Parathyroid adenoma (tissue), 2 donors: ENCODE measurements around the gene NEK6.

ENCODE experiments used
- H2AFZ ChIP-seq: fragments of 300-600 bp; sonication (generic); one replicate; pipeline ENCODE4 v1.7.0; 2017; ENCODE audit warnings: antibody characterized with exemption, mild to moderate bottlenecking
- H3K27ac ChIP-seq: fragments of 300-600 bp; sonication (generic); one replicate; pipeline ENCODE4 v1.7.0; 2017
- H3K27me3 ChIP-seq: fragments of 300-600 bp; sonication (generic); one replicate; pipeline ENCODE4 v1.7.0; 2017; ENCODE audit warnings: low read length; ENCODE audit not compliant: control insufficient read depth, insufficient read depth
- H3K36me3 ChIP-seq: fragments of 300-600 bp; sonication (generic); one replicate; pipeline ENCODE4 v1.7.0; 2017; ENCODE audit warnings: low read length; ENCODE audit not compliant: control insufficient read depth, insufficient read depth
- H3K4me1 ChIP-seq: fragments of 300-600 bp; sonication (generic); one replicate; pipeline ENCODE4 v1.7.0; 2017; ENCODE audit warnings: control low read depth
- H3K4me2 ChIP-seq: fragments of 300-600 bp; sonication (generic); one replicate; pipeline ENCODE4 v1.7.0; 2017; ENCODE audit warnings: low read length
- H3K4me3 ChIP-seq: fragments of 300-600 bp; sonication (generic); one replicate; pipeline ENCODE4 v1.7.0; 2017; ENCODE audit warnings: low read depth, low read length
- H3K79me2 ChIP-seq: fragments of 300-600 bp; sonication (generic); one replicate; pipeline ENCODE4 v1.7.0; 2017; ENCODE audit warnings: control low read depth
- H3K9ac ChIP-seq: fragments of 300-600 bp; sonication (generic); one replicate; pipeline ENCODE4 v1.7.0; 2017; ENCODE audit warnings: mild to moderate bottlenecking
- H3K9me3 ChIP-seq: fragments of 300-600 bp; sonication (generic); one replicate; pipeline ENCODE4 v1.7.0; 2017; ENCODE audit warnings: low read length; ENCODE audit not compliant: control insufficient read depth
- TF ChIP-seq, protein P1 (sequence below): fragments of 300-600 bp; sonication (generic); IDR thresholded peaks from one replicate; pipeline ENCODE4 v1.7.0; 2017; ENCODE audit warnings: antibody characterized with exemption, mild to moderate bottlenecking
- donor health status: primary hyperparathyroidism.

NEK6 gene

DNA sequence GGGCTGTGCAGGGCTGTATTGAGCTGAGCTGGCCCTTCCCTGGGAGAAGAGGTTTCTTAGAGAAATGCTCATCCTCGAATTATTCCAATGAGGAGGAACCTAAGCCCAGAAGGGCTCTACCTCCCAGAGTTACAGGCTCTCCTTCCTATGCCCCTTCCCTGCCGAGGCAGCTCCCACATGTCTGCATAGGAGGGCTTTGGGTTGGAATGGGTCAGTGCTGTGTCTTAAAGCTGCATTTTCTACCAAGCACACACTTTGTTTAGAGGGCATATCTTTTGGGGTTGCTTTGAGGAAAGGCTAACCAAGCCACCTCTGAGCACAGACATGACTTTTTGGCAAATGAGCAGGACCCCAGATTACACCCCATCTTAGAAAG lies 9.1 kb downstream of the NEK6 start:
- Histone ChIP-seq H3K4me3 (no peak overlapping the region), H3K27ac (no peak overlapping the region), H2AFZ (no peak overlapping the region), H3K9me3 (no peaks in the 10 kb centered on the region), H3K4me1 (no peaks in the 10 kb centered on the region), H3K27me3 (no peaks in the 10 kb centered on the region), H3K36me3 (no peaks in the 10 kb centered on the region), H3K9ac (no peak overlapping the region), H3K4me2 (no peak overlapping the region), H3K79me2 (no peaks in the 10 kb centered on the region)
- TF ChIP-seq, protein P1, sequence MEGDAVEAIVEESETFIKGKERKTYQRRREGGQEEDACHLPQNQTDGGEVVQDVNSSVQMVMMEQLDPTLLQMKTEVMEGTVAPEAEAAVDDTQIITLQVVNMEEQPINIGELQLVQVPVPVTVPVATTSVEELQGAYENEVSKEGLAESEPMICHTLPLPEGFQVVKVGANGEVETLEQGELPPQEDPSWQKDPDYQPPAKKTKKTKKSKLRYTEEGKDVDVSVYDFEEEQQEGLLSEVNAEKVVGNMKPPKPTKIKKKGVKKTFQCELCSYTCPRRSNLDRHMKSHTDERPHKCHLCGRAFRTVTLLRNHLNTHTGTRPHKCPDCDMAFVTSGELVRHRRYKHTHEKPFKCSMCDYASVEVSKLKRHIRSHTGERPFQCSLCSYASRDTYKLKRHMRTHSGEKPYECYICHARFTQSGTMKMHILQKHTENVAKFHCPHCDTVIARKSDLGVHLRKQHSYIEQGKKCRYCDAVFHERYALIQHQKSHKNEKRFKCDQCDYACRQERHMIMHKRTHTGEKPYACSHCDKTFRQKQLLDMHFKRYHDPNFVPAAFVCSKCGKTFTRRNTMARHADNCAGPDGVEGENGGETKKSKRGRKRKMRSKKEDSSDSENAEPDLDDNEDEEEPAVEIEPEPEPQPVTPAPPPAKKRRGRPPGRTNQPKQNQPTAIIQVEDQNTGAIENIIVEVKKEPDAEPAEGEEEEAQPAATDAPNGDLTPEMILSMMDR: no peak

DNA sequence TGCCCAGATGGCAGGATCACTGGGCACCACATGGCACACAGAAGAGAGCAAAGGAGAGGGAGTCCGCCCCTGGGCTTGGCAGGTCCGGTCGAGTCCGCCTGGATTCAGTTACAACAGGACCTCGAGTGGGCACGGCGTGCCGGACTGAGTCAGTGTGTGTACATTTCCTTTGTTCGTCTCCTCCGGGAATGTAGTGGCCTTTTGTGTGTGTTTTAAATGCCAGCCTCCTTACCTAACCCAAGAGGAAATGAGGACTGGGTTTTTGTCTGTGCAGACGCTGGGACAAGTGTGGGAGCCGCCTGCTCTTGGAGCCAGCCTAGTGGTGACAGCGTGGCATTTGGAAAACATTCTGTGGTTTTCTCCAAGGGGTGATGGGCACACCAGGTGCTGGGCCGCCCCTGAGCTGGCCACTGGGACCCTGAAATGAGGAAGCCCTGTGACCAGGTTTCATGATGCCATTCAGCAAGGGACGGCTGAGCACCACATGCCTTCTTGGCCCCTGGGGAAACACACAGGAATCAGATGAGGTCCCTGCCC lies 9.6 kb downstream of the NEK6 start:
- no peak overlapping the region for H3K9ac ChIP-seq
- TF ChIP-seq, protein P1: no peak
- H3K4me1 ChIP-seq: no peaks in the 10 kb centered on the region
- H3K4me2 ChIP-seq: no peak overlapping the region
- H2AFZ ChIP-seq: no peak overlapping the region
- H3K4me3 ChIP-seq: no peak overlapping the region
- no peaks in the 10 kb centered on the region for H3K36me3 ChIP-seq
- H3K27me3 ChIP-seq: no peaks in the 10 kb centered on the region
- no peak overlapping the region for H3K27ac ChIP-seq
- no peaks in the 10 kb centered on the region for H3K9me3 ChIP-seq
- no peaks in the 10 kb centered on the region for H3K79me2 ChIP-seq

DNA sequence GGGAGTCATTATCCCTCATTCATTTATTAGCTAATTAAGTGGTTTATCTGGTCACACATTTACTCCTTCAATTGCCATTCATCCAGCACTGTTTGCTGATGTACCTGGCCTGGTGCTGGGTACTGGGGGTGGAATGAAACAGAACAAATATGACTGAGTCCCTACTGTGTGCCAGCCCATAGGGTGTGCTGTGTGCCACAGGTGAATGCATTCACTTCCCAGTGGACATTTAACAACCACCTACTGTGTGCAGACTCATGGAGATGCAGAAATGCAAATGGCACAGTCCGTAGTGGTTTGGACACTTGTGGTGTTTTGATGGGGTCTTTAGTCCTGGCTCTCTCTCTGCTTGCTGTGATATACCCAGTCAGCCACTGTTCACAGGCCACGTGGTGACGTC lies 10.5 kb downstream of the NEK6 start:
- Histone ChIP-seq H3K4me2 (no peak overlapping the region), H3K4me3 (no peak overlapping the region), H3K27ac (no peak overlapping the region), H3K9ac (no peak overlapping the region), H3K9me3 (no peaks in the 10 kb centered on the region), H3K79me2 (no peaks in the 10 kb centered on the region), H3K27me3 (no peaks in the 10 kb centered on the region), H3K4me1 (no peaks in the 10 kb centered on the region), H2AFZ (no peak overlapping the region), H3K36me3 (no peaks in the 10 kb centered on the region)
- TF ChIP-seq, protein P1: no peak

DNA sequence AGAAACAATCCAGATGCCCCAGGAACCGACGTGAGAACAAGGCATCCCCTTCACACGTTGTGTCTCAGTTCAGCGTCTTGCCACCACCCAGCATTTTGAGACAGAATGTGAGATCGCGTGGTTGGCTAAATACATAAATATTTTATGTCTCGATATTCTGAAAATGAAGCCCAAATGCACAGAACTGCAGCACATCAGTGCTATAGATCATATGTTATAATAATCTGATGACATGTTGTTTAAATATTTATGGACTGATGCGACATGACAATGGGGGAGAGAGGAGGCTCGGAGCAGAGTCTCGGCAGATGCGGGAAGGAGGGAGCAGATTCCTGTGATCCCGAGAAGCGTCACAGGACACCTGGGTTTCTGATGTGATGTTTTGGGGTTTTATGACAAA lies 10.9 kb downstream of the NEK6 start:
- Histone ChIP-seq H3K79me2 (no peaks in the 10 kb centered on the region), H2AFZ (no peak overlapping the region), H3K27me3 (no peaks in the 10 kb centered on the region), H3K4me2 (no peak overlapping the region), H3K27ac (no peak overlapping the region), H3K4me3 (no peak overlapping the region), H3K36me3 (no peaks in the 10 kb centered on the region), H3K9me3 (no peaks in the 10 kb centered on the region), H3K9ac (no peak overlapping the region), H3K4me1 (no peaks in the 10 kb centered on the region)
- TF ChIP-seq, protein P1: no peak

DNA sequence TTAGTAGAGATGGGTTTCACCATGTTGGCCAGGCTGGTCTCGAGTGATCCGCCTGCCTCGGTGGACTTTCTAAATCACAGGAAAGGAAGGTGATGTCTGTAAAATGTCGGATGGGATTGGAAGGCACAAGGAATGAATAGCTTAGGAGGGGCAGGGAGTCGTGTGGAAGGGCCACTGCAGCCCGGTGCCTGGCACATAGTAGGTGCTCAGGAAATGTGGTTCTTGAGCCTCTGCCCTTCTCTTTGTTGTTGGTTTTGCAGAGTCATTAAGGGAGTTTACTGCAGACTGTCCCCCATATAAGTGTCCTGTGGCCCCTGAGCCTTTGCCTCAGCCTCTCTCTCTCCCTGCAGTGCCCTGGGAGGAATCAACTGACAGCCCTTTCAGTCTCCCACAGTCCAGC lies 11.8 kb downstream of the NEK6 start:
- Histone ChIP-seq H3K4me1 (no peaks in the 10 kb centered on the region), H3K4me3 (no peak overlapping the region), H3K4me2 (no peak overlapping the region), H3K79me2 (no peaks in the 10 kb centered on the region), H3K9me3 (no peaks in the 10 kb centered on the region), H2AFZ (no peak overlapping the region), H3K9ac (no peak overlapping the region), H3K36me3 (no peaks in the 10 kb centered on the region), H3K27me3 (no peaks in the 10 kb centered on the region), H3K27ac (no peak overlapping the region)
- TF ChIP-seq, protein P1: no peak
